ENCODE data around the gene C8A.

The C8A gene

GRCh38 chr1:56954664-56955063, 100.1 kb downstream of the C8A start:
- H3K36me3 ChIP-seq (ENCODE audit: control insufficient read depth, insufficient read depth, low read length) = no peaks in the 10 kb centered on the region
- no peaks in the 10 kb centered on the region for H3K9me3 ChIP-seq (ENCODE audit: control insufficient read depth, low read length)
- no peak overlapping the region for H3K4me3 ChIP-seq (ENCODE audit: insufficient read depth, low read depth, low read length, poor library complexity, severe bottlenecking)
- H3K4me1 ChIP-seq (ENCODE audit: control insufficient read depth, insufficient read depth, low read length, poor library complexity, severe bottlenecking) = no peaks in the 10 kb centered on the region
- H3K27me3 ChIP-seq (replicated peaks; ENCODE audit: control insufficient read depth, insufficient read depth, low read length, poor library complexity, severe bottlenecking) = no peaks in the 10 kb centered on the region
- no peak for DNase-seq
- no peak overlapping the region for H3K27ac ChIP-seq (ENCODE audit: insufficient read depth, low read length, poor library complexity, severe bottlenecking)

- no peak overlapping the region for H3K4me3 ChIP-seq (ENCODE audit: insufficient read depth, low read depth, low read length, poor library complexity, severe bottlenecking)
- H3K36me3 ChIP-seq (ENCODE audit: control insufficient read depth, insufficient read depth, low read length) = no peaks in the 10 kb centered on the region
- H3K4me1 ChIP-seq (ENCODE audit: control insufficient read depth, insufficient read depth, low read length, poor library complexity, severe bottlenecking) = no peaks in the 10 kb centered on the region
- no peaks in the 10 kb centered on the region for H3K27me3 ChIP-seq (replicated peaks; ENCODE audit: control insufficient read depth, insufficient read depth, low read length, poor library complexity, severe bottlenecking)
- H3K9me3 ChIP-seq (ENCODE audit: control insufficient read depth, low read length) = no peaks in the 10 kb centered on the region
- no peak overlapping the region for H3K27ac ChIP-seq (ENCODE audit: insufficient read depth, low read length, poor library complexity, severe bottlenecking)
- DNase-seq = no peak
Measured at GRCh38 chr1:56957931-56958330, 103.3 kb downstream of the C8A start.

GRCh38 chr1:56958526-56958925, 103.9 kb downstream of the C8A start:
- H3K36me3 ChIP-seq (ENCODE audit: control insufficient read depth, insufficient read depth, low read length) = no peaks in the 10 kb centered on the region
- no peaks in the 10 kb centered on the region for H3K4me1 ChIP-seq (ENCODE audit: control insufficient read depth, insufficient read depth, low read length, poor library complexity, severe bottlenecking)
- H3K27me3 ChIP-seq (replicated peaks; ENCODE audit: control insufficient read depth, insufficient read depth, low read length, poor library complexity, severe bottlenecking) = no peaks in the 10 kb centered on the region

GRCh38 chr1:56961426-56961825, 106.8 kb downstream of the C8A start:
- no peaks in the 10 kb centered on the region for H3K27me3 ChIP-seq (replicated peaks; ENCODE audit: control insufficient read depth, insufficient read depth, low read length, poor library complexity, severe bottlenecking)
- no peaks in the 10 kb centered on the region for H3K9me3 ChIP-seq (ENCODE audit: control insufficient read depth, low read length)
- no peaks in the 10 kb centered on the region for H3K4me1 ChIP-seq (ENCODE audit: control insufficient read depth, insufficient read depth, low read length, poor library complexity, severe bottlenecking)
- H3K4me3 ChIP-seq (ENCODE audit: insufficient read depth, low read depth, low read length, poor library complexity, severe bottlenecking) = no peak overlapping the region
- no peak overlapping the region for H3K27ac ChIP-seq (ENCODE audit: insufficient read depth, low read length, poor library complexity, severe bottlenecking)
- H3K36me3 ChIP-seq (ENCODE audit: control insufficient read depth, insufficient read depth, low read length) = no peaks in the 10 kb centered on the region
- no peak for DNase-seq

More at GRCh38 chr1:56958526-56958925, 103.9 kb downstream of the C8A start:
- Histone ChIP-seq H3K9me3 (ENCODE audit: control insufficient read depth, low read length) (no peaks in the 10 kb centered on the region), H3K27ac (ENCODE audit: insufficient read depth, low read length, poor library complexity, severe bottlenecking) (no peak overlapping the region), H3K4me3 (ENCODE audit: insufficient read depth, low read depth, low read length, poor library complexity, severe bottlenecking) (no peak overlapping the region)
- no peak for DNase-seq

GRCh38 chr1:56963667-56964066, 109.1 kb downstream of the C8A start:
- Histone ChIP-seq H3K27ac (ENCODE audit: insufficient read depth, low read length, poor library complexity, severe bottlenecking) (no peak overlapping the region), H3K36me3 (ENCODE audit: control insufficient read depth, insufficient read depth, low read length) (no peaks in the 10 kb centered on the region), H3K9me3 (ENCODE audit: control insufficient read depth, low read length) (no peaks in the 10 kb centered on the region), H3K27me3 (replicated peaks; ENCODE audit: control insufficient read depth, insufficient read depth, low read length, poor library complexity, severe bottlenecking) (no peaks in the 10 kb centered on the region), H3K4me3 (ENCODE audit: insufficient read depth, low read depth, low read length, poor library complexity, severe bottlenecking) (no peak overlapping the region), H3K4me1 (ENCODE audit: control insufficient read depth, insufficient read depth, low read length, poor library complexity, severe bottlenecking) (no peaks in the 10 kb centered on the region)
- no peak for DNase-seq

- H3K27ac ChIP-seq (ENCODE audit: insufficient read depth, low read length, poor library complexity, severe bottlenecking) = no peak overlapping the region
- H3K4me3 ChIP-seq (ENCODE audit: insufficient read depth, low read depth, low read length, poor library complexity, severe bottlenecking) = no peak overlapping the region
- no peaks in the 10 kb centered on the region for H3K36me3 ChIP-seq (ENCODE audit: control insufficient read depth, insufficient read depth, low read length)
Measured at GRCh38 chr1:56964349-56965017, 109.9 kb downstream of the C8A start.

GRCh38 chr1:56965191-56965590, 110.6 kb downstream of the C8A start:
- Histone ChIP-seq H3K9me3 (ENCODE audit: control insufficient read depth, low read length) (no peaks in the 10 kb centered on the region), H3K4me1 (ENCODE audit: control insufficient read depth, insufficient read depth, low read length, poor library complexity, severe bottlenecking) (no peaks in the 10 kb centered on the region), H3K27ac (ENCODE audit: insufficient read depth, low read length, poor library complexity, severe bottlenecking) (no peak overlapping the region), H3K27me3 (replicated peaks; ENCODE audit: control insufficient read depth, insufficient read depth, low read length, poor library complexity, severe bottlenecking) (no peaks in the 10 kb centered on the region), H3K36me3 (ENCODE audit: control insufficient read depth, insufficient read depth, low read length) (no peaks in the 10 kb centered on the region), H3K4me3 (ENCODE audit: insufficient read depth, low read depth, low read length, poor library complexity, severe bottlenecking) (no peak overlapping the region)
- DNase-seq = no peak

More at GRCh38 chr1:56964349-56965017, 109.9 kb downstream of the C8A start:
- DNase-seq = no peak
- Histone ChIP-seq H3K4me1 (ENCODE audit: control insufficient read depth, insufficient read depth, low read length, poor library complexity, severe bottlenecking) (no peaks in the 10 kb centered on the region), H3K27me3 (replicated peaks; ENCODE audit: control insufficient read depth, insufficient read depth, low read length, poor library complexity, severe bottlenecking) (no peaks in the 10 kb centered on the region), H3K9me3 (ENCODE audit: control insufficient read depth, low read length) (no peaks in the 10 kb centered on the region)

- Histone ChIP-seq H3K4me3 (ENCODE audit: insufficient read depth, low read depth, low read length, poor library complexity, severe bottlenecking) (no peak within 1 kb of the TSS), H3K27ac (ENCODE audit: insufficient read depth, low read length, poor library complexity, severe bottlenecking) (no peak within 1 kb of the TSS)
- no peak for DNase-seq
Measured at GRCh38 chr1:56965916-56966697, 111.5 kb downstream of the C8A start, which contains the start of gene C8B. Gene C8B, minus strand, starts transcription at chr1:56966015. Its CDS starts 67 bp downstream, at chr1:56965948.

GRCh38 chr1:56966698-56966999, 112.1 kb downstream of the C8A start:
- Histone ChIP-seq H3K4me1 (ENCODE audit: control insufficient read depth, insufficient read depth, low read length, poor library complexity, severe bottlenecking) (no peaks in the 10 kb centered on the region), H3K4me3 (ENCODE audit: insufficient read depth, low read depth, low read length, poor library complexity, severe bottlenecking) (no peak overlapping the region), H3K27me3 (replicated peaks; ENCODE audit: control insufficient read depth, insufficient read depth, low read length, poor library complexity, severe bottlenecking) (no peaks in the 10 kb centered on the region), H3K27ac (ENCODE audit: insufficient read depth, low read length, poor library complexity, severe bottlenecking) (no peak overlapping the region), H3K36me3 (ENCODE audit: control insufficient read depth, insufficient read depth, low read length) (no peaks in the 10 kb centered on the region), H3K9me3 (ENCODE audit: control insufficient read depth, low read length) (no peaks in the 10 kb centered on the region)
- no peak for DNase-seq

More at GRCh38 chr1:56965916-56966697, 111.5 kb downstream of the C8A start, which contains the start of gene C8B:
- Histone ChIP-seq H3K9me3 (ENCODE audit: control insufficient read depth, low read length) (no peaks in the 10 kb centered on the region), H3K36me3 (ENCODE audit: control insufficient read depth, insufficient read depth, low read length) (no peaks in the 10 kb centered on the region), H3K4me1 (ENCODE audit: control insufficient read depth, insufficient read depth, low read length, poor library complexity, severe bottlenecking) (no peaks in the 10 kb centered on the region), H3K27me3 (replicated peaks; ENCODE audit: control insufficient read depth, insufficient read depth, low read length, poor library complexity, severe bottlenecking) (no peaks in the 10 kb centered on the region)

GRCh38 chr1:56967355-56967754, 112.8 kb downstream of the C8A start:
- Histone ChIP-seq H3K9me3 (ENCODE audit: control insufficient read depth, low read length) (no peaks in the 10 kb centered on the region), H3K4me3 (ENCODE audit: insufficient read depth, low read depth, low read length, poor library complexity, severe bottlenecking) (no peak overlapping the region), H3K27me3 (replicated peaks; ENCODE audit: control insufficient read depth, insufficient read depth, low read length, poor library complexity, severe bottlenecking) (no peaks in the 10 kb centered on the region), H3K36me3 (ENCODE audit: control insufficient read depth, insufficient read depth, low read length) (no peaks in the 10 kb centered on the region), H3K4me1 (ENCODE audit: control insufficient read depth, insufficient read depth, low read length, poor library complexity, severe bottlenecking) (no peaks in the 10 kb centered on the region), H3K27ac (ENCODE audit: insufficient read depth, low read length, poor library complexity, severe bottlenecking) (no peak overlapping the region)
- no peak for DNase-seq
